Activated CD8-positive, alpha-beta T cell treated with anti-CD3 and anti-CD28 coated beads for 36 hours (primary cell): ENCODE data around the gene TSTD2. TPM values are rescaled to one million over a fixed set of nuclear protein-coding genes. Genes with fewer than 3 reads are reported as not detected.
A peak's percentile ranks its signal among the peaks of the same experiment; 100 is the strongest.

Experiments
- ATAC-seq: fragments of 200-7000 bp; cut with Tn5 transposase; one replicate; pipeline ENCODE4 v1.10.0; 2021; ENCODE audit warnings: mild to moderate bottlenecking, moderate library complexity
- CTCF ChIA-PET: fragments of 350-600 bp; sonication (Branson Sonifier 250); formaldehyde crosslinking; loops from one replicate; lab custom pipeline; 2021; ENCODE audit warnings: antibody characterized with exemption; lab: Charles Lee
- POLR2A ChIA-PET: fragments of 350-600 bp; sonication (Branson Sonifier 250); formaldehyde crosslinking; loops from one replicate; lab custom pipeline; 2021; ENCODE audit warnings: antibody characterized with exemption; lab: Charles Lee
- DNase-seq: peaks from one replicate; pipeline ENCODE4 v3.0.0-alpha.2; 2020
- H3K27ac Mint-ChIP-seq: one replicate; pipeline ENCODE4 v1.8.0; 2021; ENCODE audit warnings: mild to moderate bottlenecking, mixed read lengths
- H3K27me3 Mint-ChIP-seq: one replicate; pipeline ENCODE4 v1.8.0; 2021; ENCODE audit warnings: mixed read lengths
- H3K36me3 Mint-ChIP-seq: one replicate; pipeline ENCODE4 v1.8.0; 2021; ENCODE audit warnings: low read depth, mixed read lengths
- H3K4me1 Mint-ChIP-seq: one replicate; pipeline ENCODE4 v1.8.0; 2021; ENCODE audit warnings: low read depth, mixed read lengths
- H3K4me3 Mint-ChIP-seq: one replicate; pipeline ENCODE4 v1.8.0; 2021; ENCODE audit warnings: mild to moderate bottlenecking, moderate library complexity, mixed read lengths
- H3K9me3 Mint-ChIP-seq: one replicate; pipeline ENCODE4 v1.8.0; 2021; ENCODE audit warnings: mixed read lengths
- intact Hi-C: fragments of 100-400 bp; cut with micrococcal nuclease; formaldehyde crosslinking; loops from one replicate; pipeline ENCODE4 v1.10.0; 2022
- total RNA-seq, 2 experiments: library from RNA; stranded (reverse); gene quantifications; one replicate each; pipeline ENCODE4 v1.2.3, GENCODE V29; 2021
- TF ChIP-seq, protein P1 (sequence below): fragments of 200-600 bp; IDR thresholded peaks from one replicate; pipeline ENCODE4 v1.8.0; 2022; ENCODE audit warnings: antibody characterized with exemption, mild to moderate bottlenecking

Gene TSTD2
- total RNA-seq, 2 experiments from 2014 or later: 15.2 to 15.3 TPM

DNA sequence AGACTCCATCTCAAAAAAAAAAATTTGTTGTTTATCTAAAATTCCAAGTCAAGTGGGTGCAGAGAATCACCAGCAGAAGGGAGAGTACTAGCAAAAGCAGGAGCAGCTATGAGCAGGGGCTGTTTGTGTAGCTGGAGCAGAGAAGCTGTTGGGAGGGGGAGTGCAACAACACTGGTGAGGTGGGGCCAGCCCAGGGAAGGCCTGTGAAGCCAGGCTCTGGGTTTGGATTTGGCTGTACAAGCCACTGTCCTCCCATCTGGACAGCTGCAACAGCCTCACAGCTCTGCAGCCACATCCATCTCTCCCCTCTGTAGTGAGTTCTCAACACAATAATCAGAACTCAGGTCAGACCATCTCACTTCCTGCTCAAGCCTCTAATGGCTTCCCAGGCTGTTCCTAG lies 72.3 kb downstream of the TSTD2 start:
- no peaks in the 10 kb centered on the region for H3K36me3 Mint-ChIP-seq
- ATAC-seq (no peak), DNase-seq (no peak)
- H3K27ac Mint-ChIP-seq: no peak overlapping the region
- H3K4me1 Mint-ChIP-seq: peaks cover 8% of the 10 kb centered on the region
- intact Hi-C loops: no loop called here
- ChIA-PET CTCF (interaction anchor here (1.4 kb wide), 1 partner anchor 38 kb away, joined by 6 read pairs; no protein-coding TSS in a partner anchor), POLR2A (no interaction called here)
- no peaks in the 10 kb centered on the region for H3K9me3 Mint-ChIP-seq
- TF ChIP-seq, protein P1, sequence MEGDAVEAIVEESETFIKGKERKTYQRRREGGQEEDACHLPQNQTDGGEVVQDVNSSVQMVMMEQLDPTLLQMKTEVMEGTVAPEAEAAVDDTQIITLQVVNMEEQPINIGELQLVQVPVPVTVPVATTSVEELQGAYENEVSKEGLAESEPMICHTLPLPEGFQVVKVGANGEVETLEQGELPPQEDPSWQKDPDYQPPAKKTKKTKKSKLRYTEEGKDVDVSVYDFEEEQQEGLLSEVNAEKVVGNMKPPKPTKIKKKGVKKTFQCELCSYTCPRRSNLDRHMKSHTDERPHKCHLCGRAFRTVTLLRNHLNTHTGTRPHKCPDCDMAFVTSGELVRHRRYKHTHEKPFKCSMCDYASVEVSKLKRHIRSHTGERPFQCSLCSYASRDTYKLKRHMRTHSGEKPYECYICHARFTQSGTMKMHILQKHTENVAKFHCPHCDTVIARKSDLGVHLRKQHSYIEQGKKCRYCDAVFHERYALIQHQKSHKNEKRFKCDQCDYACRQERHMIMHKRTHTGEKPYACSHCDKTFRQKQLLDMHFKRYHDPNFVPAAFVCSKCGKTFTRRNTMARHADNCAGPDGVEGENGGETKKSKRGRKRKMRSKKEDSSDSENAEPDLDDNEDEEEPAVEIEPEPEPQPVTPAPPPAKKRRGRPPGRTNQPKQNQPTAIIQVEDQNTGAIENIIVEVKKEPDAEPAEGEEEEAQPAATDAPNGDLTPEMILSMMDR: no peak
- H3K27me3 Mint-ChIP-seq: peaks cover 24% of the 10 kb centered on the region
- no peak overlapping the region for H3K4me3 Mint-ChIP-seq

DNA sequence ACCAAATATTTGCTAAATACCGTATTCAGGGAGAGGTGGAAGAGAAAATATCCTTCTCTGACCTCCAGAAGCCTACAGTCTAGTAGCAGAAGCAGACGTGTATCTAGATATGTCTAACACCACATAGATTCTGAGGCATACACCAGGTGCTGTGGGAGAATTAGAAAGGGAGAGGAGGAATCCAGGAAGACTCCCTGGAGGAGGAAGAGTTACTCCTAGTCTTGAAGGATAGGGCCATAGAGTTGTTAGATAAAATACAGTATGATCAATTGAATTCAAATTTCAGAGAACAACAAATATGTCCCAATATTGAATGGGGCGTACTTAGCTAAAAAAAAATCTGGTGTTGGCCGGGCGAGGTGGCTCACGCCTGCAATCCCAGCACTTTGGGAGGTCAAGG lies 73.0 kb downstream of the TSTD2 start:
- peaks cover 8% of the 10 kb centered on the region for H3K4me1 Mint-ChIP-seq
- CTCF ChIA-PET: interaction anchor here (1.4 kb wide), 1 partner anchor 39 kb away, joined by 6 read pairs; no protein-coding TSS in a partner anchor
- POLR2A ChIA-PET: no interaction called here
- peaks cover 25% of the 10 kb centered on the region for H3K27me3 Mint-ChIP-seq
- TF ChIP-seq, protein P1: no peak
- intact Hi-C loops: no loop called here
- DNase-seq (no peak), ATAC-seq (no peak)
- no peak overlapping the region for H3K4me3 Mint-ChIP-seq
- H3K36me3 Mint-ChIP-seq: no peaks in the 10 kb centered on the region
- no peak overlapping the region for H3K27ac Mint-ChIP-seq
- no peaks in the 10 kb centered on the region for H3K9me3 Mint-ChIP-seq

DNA sequence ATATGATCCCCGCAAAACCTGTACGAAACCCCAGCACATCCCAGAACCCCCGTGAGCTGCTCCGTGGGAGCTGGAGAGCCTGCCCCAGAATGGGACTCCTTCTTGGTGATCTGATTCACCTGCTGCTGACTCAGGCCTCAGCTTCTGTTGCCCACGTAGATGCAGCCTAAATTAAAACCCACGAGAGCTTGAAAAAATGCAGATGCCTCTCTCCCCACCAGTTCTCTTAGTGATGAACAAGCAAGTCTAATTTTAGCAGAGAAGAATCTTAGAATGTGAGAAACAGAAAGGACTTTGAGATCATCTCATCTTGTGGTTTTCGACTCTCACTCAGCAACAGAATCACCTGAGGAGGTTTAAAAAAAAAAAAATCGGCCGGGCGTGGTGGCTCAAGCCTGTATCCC lies 74.1 kb downstream of the TSTD2 start:
- Mint-ChIP-seq H3K27me3 (peaks cover 26% of the 10 kb centered on the region), H3K4me1 (peaks cover 8% of the 10 kb centered on the region), H3K4me3 (peak overlapping the region; percentile 22), H3K36me3 (no peaks in the 10 kb centered on the region), H3K9me3 (no peaks in the 10 kb centered on the region), H3K27ac (peak overlapping the region; percentile 40)
- POLR2A ChIA-PET: interaction anchor here (0.6 to 0.9 kb wide), 2 partner anchors 48 to 74 kb away, joined by 3 to 4 read pairs; partner anchors contain the start of genes NCBP1 and TSTD2
- ATAC-seq: peak; percentile 73
- CTCF ChIA-PET: no interaction called here
- TF ChIP-seq, protein P1: no peak
- DNase-seq: peak; percentile 36
- intact Hi-C loops: no loop called here

DNA sequence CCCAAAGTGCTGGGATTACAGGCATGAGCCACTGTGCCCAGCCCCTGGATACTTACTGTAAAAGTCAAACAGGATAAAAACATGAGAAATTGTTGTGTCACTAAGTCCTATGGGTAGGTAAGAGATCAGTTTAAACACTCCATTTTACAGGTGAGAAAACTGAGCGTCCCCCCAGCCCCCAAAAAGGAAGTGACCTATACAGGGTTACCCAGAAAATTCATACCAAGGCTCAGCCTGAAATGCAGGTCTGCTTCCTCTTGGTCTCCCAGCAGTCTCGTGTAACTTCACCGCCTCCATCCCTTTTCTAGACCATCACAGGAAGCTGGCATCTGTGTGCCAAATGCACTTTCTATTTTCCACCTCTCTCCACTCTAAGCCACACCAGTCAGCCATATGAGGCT lies 74.5 kb downstream of the TSTD2 start:
- ChIA-PET POLR2A (interaction anchor here (0.6 to 0.9 kb wide), 2 partner anchors 47 to 74 kb away, joined by 3 to 4 read pairs; partner anchors contain the start of genes NCBP1 and TSTD2), CTCF (interaction anchor here (0.7 kb wide), 1 partner anchor 40 kb away, joined by 3 read pairs; no protein-coding TSS in a partner anchor)
- intact Hi-C loops: no loop called here
- peak overlapping the region; percentile 40 for H3K27ac Mint-ChIP-seq
- ATAC-seq (peak; percentile 49), DNase-seq (no peak)
- H3K9me3 Mint-ChIP-seq: no peaks in the 10 kb centered on the region
- no peaks in the 10 kb centered on the region for H3K36me3 Mint-ChIP-seq
- H3K4me3 Mint-ChIP-seq: peak overlapping the region; percentile 22
- TF ChIP-seq, protein P1: no peak
- H3K27me3 Mint-ChIP-seq: peaks cover 27% of the 10 kb centered on the region
- peaks cover 8% of the 10 kb centered on the region for H3K4me1 Mint-ChIP-seq

DNA sequence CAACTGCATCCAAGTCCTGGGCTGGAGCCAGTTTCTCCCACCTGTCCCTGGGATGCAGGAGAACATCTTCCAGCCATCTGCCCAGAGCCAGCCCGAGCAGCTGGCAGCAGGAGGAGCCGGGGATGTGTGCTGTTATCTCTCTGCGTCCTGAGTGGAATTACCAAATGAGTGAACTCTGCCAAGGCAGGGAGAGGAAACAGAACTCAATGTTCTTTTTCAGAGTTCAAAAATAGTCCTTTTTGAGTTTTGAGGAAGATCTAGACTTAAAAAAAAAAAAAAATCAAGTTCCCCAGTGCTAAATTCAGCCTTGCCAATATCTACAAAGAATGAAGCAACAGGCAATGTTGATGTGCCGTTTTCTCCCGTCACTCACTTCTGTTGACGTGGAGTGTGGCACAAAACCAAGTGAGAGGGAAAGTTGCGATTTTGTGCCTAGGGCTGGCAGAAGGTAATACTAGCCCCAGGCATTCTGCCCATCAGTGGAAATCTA lies 75.5 kb downstream of the TSTD2 start:
- Mint-ChIP-seq H3K36me3 (no peaks in the 10 kb centered on the region), H3K27ac (no peak overlapping the region), H3K9me3 (no peaks in the 10 kb centered on the region), H3K27me3 (peaks cover 30% of the 10 kb centered on the region), H3K4me3 (no peak overlapping the region), H3K4me1 (peaks cover 8% of the 10 kb centered on the region)
- POLR2A ChIA-PET: no interaction called here
- ATAC-seq (no peak), DNase-seq (no peak)
- CTCF ChIA-PET: no interaction called here
- TF ChIP-seq, protein P1: no peak
- intact Hi-C loops: no loop called here
